HEK293 (cell line): ENCODE data around the gene ENO4.

Experiments used
- CTCF ChIA-PET: fragments of 350-600 bp; formaldehyde crosslinking; extraction: SDS; loops from one replicate; lab custom pipeline; 2021; ENCODE audit warnings: antibody characterized with exemption; lab: Yijun Ruan, JAX
- POLR2A ChIA-PET: fragments of 300-600 bp; formaldehyde crosslinking; extraction: SDS; loops from one replicate; lab custom pipeline; 2020; ENCODE audit warnings: antibody characterized with exemption, inconsistent platforms; lab: Yijun Ruan, JAX
- H3K27ac ChIP-seq: fragments of 200-500 bp; sonication (Bioruptor generic); 2 replicates; pipeline ENCODE4 v1.5.1; 2014; ENCODE audit warnings: low read depth, low read length, control low read depth, inconsistent platforms; ENCODE audit errors: extremely low read depth
- H3K36me3 ChIP-seq, 2 experiments: fragments of 200-500 bp in 1 of 2; sonication (Bioruptor generic) in 1 of 2; 1 replicate in 1 of 2; 2 replicates in 1 of 2; pipeline ENCODE4 v1.5.1; 2014 to 2017; ENCODE audit warnings: inconsistent platforms in 2 of 2, low read length in 2 of 2; ENCODE audit not compliant: control insufficient read depth in 2 of 2, insufficient read depth in 1 of 2
- H3K4me1 ChIP-seq: fragments of 200-500 bp; sonication (Bioruptor generic); 2 replicates; pipeline ENCODE4 v1.5.1; 2014; ENCODE audit warnings: mild to moderate bottlenecking, low read length, inconsistent platforms; ENCODE audit not compliant: control insufficient read depth, insufficient read depth
- H3K4me3 ChIP-seq: 2 replicates; pipeline ENCODE4 v1.5.1; 2011; ENCODE audit warnings: low read depth, mild to moderate bottlenecking, control low read depth, low read length, moderate library complexity
- H3K9me3 ChIP-seq: fragments of 200-500 bp; sonication (Bioruptor generic); 2 replicates; pipeline ENCODE4 v1.5.1; 2014; ENCODE audit warnings: low read depth, low read length, inconsistent platforms; ENCODE audit not compliant: control insufficient read depth, insufficient read depth
- GLI4 ChIP-seq: fragments of 450-650 bp; formaldehyde crosslinking; IDR thresholded peaks from 2 replicates; pipeline ENCODE4 v1.5.1; 2016; ENCODE audit warnings: missing biosample characterization, missing genetic modification characterization
- HIC1 ChIP-seq: fragments of 450-650 bp; formaldehyde crosslinking; IDR thresholded peaks from 2 replicates; pipeline ENCODE4 v1.5.1; 2016; ENCODE audit warnings: missing biosample characterization, missing genetic modification characterization
- MZF1 ChIP-seq: fragments of 450-650 bp; formaldehyde crosslinking; IDR thresholded peaks from 2 replicates; pipeline ENCODE4 v1.5.1; 2017; ENCODE audit warnings: missing biosample characterization, missing genetic modification characterization, borderline replicate concordance
- ZBTB10 ChIP-seq: fragments of 450-650 bp; formaldehyde crosslinking; IDR thresholded peaks from 2 replicates; pipeline ENCODE4 v1.5.1; 2016; ENCODE audit warnings: missing biosample characterization, missing genetic modification characterization
- ZNF114 ChIP-seq: fragments of 450-650 bp; formaldehyde crosslinking; IDR thresholded peaks from 2 replicates; pipeline ENCODE4 v1.5.0; 2017; ENCODE audit warnings: missing biosample characterization, missing genetic modification characterization
- ZNF121 ChIP-seq: fragments of 450-650 bp; formaldehyde crosslinking; IDR thresholded peaks from 2 replicates; pipeline ENCODE4 v1.5.1; 2016; ENCODE audit warnings: missing biosample characterization, missing genetic modification characterization
- ZNF132 ChIP-seq: fragments of 450-650 bp; formaldehyde crosslinking; IDR thresholded peaks from 2 replicates; pipeline ENCODE4 v1.5.1; 2017; ENCODE audit warnings: missing biosample characterization, missing genetic modification characterization, borderline replicate concordance
- ZNF157 ChIP-seq: fragments of 450-650 bp; formaldehyde crosslinking; IDR thresholded peaks from 2 replicates; pipeline ENCODE4 v1.5.1; 2016; ENCODE audit warnings: missing biosample characterization, missing genetic modification characterization
- ZNF292 ChIP-seq: fragments of 450-650 bp; formaldehyde crosslinking; IDR thresholded peaks from 2 replicates; pipeline ENCODE4 v1.5.1; 2016; ENCODE audit warnings: low read depth, missing biosample characterization, missing genetic modification characterization, borderline replicate concordance
- ZNF362 ChIP-seq: fragments of 450-650 bp; formaldehyde crosslinking; IDR thresholded peaks from 2 replicates; pipeline ENCODE4 v1.5.1; 2016; ENCODE audit warnings: missing biosample characterization, missing genetic modification characterization
- ZNF423 ChIP-seq: fragments of 450-650 bp; formaldehyde crosslinking; IDR thresholded peaks from 2 replicates; pipeline ENCODE4 v1.5.1; 2016; ENCODE audit warnings: missing biosample characterization, missing genetic modification characterization
- ZNF449 ChIP-seq: fragments of 450-650 bp; formaldehyde crosslinking; IDR thresholded peaks from 2 replicates; pipeline ENCODE4 v1.5.1; 2017; ENCODE audit warnings: missing biosample characterization, mild to moderate bottlenecking, missing genetic modification characterization, moderate library complexity
- ZNF48 ChIP-seq: fragments of 450-650 bp; formaldehyde crosslinking; IDR thresholded peaks from 2 replicates; pipeline ENCODE4 v1.5.1; 2016; ENCODE audit warnings: missing biosample characterization, missing genetic modification characterization
- ZNF501 ChIP-seq: fragments of 450-650 bp; formaldehyde crosslinking; IDR thresholded peaks from 2 replicates; pipeline ENCODE4 v1.5.1; 2016; ENCODE audit warnings: missing biosample characterization, missing genetic modification characterization
- ZNF555 ChIP-seq: fragments of 450-650 bp; formaldehyde crosslinking; conservative IDR thresholded peaks from 2 replicates; pipeline ENCODE4 v1.5.1; 2017; ENCODE audit warnings: missing biosample characterization, mild to moderate bottlenecking, missing genetic modification characterization, inconsistent platforms
- ZNF677 ChIP-seq: fragments of 450-650 bp; IDR thresholded peaks from 2 replicates; pipeline ENCODE4 v1.5.0; 2018; ENCODE audit warnings: missing biosample characterization, mild to moderate bottlenecking, missing genetic modification characterization, moderate library complexity

The ENO4 gene

DNA sequence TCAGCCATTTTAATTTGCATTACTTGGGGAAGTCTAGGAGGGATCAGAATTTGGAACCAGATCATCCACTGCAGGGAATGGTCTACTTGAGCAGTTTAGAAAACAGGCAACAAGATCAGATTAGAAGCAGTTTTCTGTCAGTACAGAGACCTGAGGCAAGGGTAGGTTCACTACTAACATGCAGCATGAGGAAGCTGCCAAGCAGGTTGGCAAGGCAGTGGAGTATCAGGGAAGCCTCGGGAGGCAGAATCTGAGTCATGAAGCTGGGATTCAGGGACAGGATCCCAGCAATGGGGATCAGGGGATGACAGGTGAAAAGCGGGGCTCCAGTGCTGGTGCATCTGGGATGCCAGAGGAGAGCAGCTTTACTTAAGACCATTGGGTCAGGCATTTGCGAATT, 28.1 kb downstream of the ENO4 start (continued):
- TF ChIP-seq ZNF423 (tag by site-specific recombination) = no peak
- TF ChIP-seq ZNF48 (tag by site-specific recombination) = no peak

DNA sequence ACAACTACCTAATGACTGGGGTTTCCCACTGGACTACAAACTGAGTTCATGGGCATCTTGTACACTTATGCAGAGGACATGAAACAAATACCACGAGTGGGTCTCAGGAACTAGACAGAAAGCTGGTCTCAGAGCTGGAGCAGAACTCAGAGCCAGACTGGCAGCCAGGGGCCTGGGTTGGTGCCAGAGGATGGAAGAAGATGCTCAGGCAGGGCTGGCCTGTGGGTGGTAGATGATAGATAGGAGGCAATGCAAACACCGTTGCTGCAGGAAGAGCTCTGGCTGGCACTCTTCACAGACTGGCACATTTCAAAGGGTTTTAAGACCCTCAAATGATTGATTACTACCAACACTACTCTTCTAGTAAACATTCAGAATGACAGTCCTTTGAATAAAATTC, 28.8 kb downstream of the ENO4 start:
- CTCF ChIA-PET = no interaction called here
- Histone ChIP-seq H3K27ac (no peak overlapping the region), H3K4me3 (no peak overlapping the region), H3K9me3 (no peaks in the 10 kb centered on the region), H3K36me3 (peaks cover 0 to 4% of the 10 kb centered on the region in 2 experiments; a peak in 1 of 3 replicates), H3K4me1 (no peaks in the 10 kb centered on the region)
- no peak for TF ChIP-seq HIC1 (tag by site-specific recombination)
- no peak for TF ChIP-seq ZNF114 (tag by site-specific recombination)
- no peak for TF ChIP-seq ZNF362
- POLR2A ChIA-PET = no interaction called here

DNA sequence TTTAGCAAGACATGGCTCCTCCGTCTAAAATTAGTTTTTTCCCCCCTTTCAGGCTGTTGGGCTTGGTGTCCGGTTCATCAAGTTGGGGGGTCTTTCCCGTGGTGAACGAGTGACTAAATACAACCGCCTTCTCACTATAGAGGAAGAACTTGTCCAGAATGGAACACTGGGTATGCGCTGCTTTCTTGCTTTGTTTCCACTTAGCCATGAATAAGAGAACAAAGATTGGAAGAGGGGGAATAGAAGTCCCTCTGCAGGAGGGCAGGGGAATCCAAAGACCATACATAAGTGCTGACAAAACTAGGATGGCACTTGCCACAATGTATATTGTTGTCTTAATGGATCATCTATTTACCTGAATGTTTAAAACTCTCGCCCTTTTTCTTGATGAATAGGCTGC, 30.5 kb downstream of the ENO4 start:
- POLR2A ChIA-PET = no interaction called here

More for the DNA sequence above, 30.5 kb downstream of the ENO4 start:
- Histone ChIP-seq H3K27ac (no peak overlapping the region), H3K4me1 (no peaks in the 10 kb centered on the region), H3K4me3 (no peak overlapping the region), H3K9me3 (no peaks in the 10 kb centered on the region), H3K36me3 (peaks cover 0 to 14% of the 10 kb centered on the region in 2 experiments; a peak in 1 of 3 replicates)
- TF ChIP-seq ZNF132 (tag by site-specific recombination) (no peak), ZNF677 (tag by site-specific recombination) (no peak), ZNF292 (tag by site-specific recombination) (no peak), ZNF423 (tag by site-specific recombination) (no peak), ZNF501 (tag by site-specific recombination) (no peak), ZBTB10 (no peak), MZF1 (tag by site-specific recombination) (no peak), GLI4 (tag by site-specific recombination) (no peak), ZNF449 (tag by site-specific recombination) (no peak), ZNF157 (tag by site-specific recombination) (no peak), ZNF555 (tag by site-specific recombination) (no peak), ZNF121 (no peak)
- TF ChIP-seq, all 188 proteins: peak for 0
- CTCF ChIA-PET = no interaction called here
